HG02970 (cell line): ENCODE measurements around the gene PIK3CA.

Experiments
- ATAC-seq: cut with Tn5 transposase; IDR thresholded peaks from one replicate; pipeline ENCODE4 v1.9.1; 2021; ENCODE audit warnings: mild to moderate bottlenecking, moderate library complexity, moderate number of reproducible peaks; ENCODE audit not compliant: unreplicated experiment, low FRiP score

PIK3CA gene

GRCh38 chr3:179289295-179289694 is 141.1 kb downstream of the PIK3CA start:
- ATAC-seq: no peak
